Measurements from ENCODE around the gene COBL. TPM values are rescaled to one million over a fixed set of nuclear protein-coding genes. Genes with fewer than 3 reads are reported as not detected.

COBL gene
- total RNA-seq, 2 donors from 2014 or later: 36.5 to 46.6 TPM

- WGBS: 71% methylated on average over 3 of the region's 3 CpGs
- H3K27me3 ChIP-seq (replicated peaks; ENCODE audit: insufficient read depth): no peaks in the 10 kb centered on the region
- TF ChIP-seq CTCF (IDR thresholded peaks at IDR 0.05): no peak
- no peak for TF ChIP-seq POLR2A (IDR thresholded peaks at IDR 0.05)
- no peak for TF ChIP-seq POLR2AphosphoS5 (IDR thresholded peaks at IDR 0.05)
- no peak overlapping the region for H3K4me3 ChIP-seq
- H3K36me3 ChIP-seq: no peaks in the 10 kb centered on the region
- intact Hi-C loops (cut with DNase I): no loop called here
- DNase-seq (ENCODE audit: low spot score): no peak
- no peaks in the 10 kb centered on the region for H3K9me3 ChIP-seq
- no peak overlapping the region for H3K27ac ChIP-seq
- H3K4me1 ChIP-seq (replicated peaks): no peaks in the 10 kb centered on the region
These were observed 238.6 kb downstream of the COBL start for GRCh38 chr7:51077987-51078370.

- WGBS: 88% methylated on average over 3 of the region's 3 CpGs
- intact Hi-C loops (cut with DNase I): no loop called here
- no peaks in the 10 kb centered on the region for H3K36me3 ChIP-seq
- H3K4me1 ChIP-seq (replicated peaks): no peaks in the 10 kb centered on the region
- H3K27me3 ChIP-seq (replicated peaks; ENCODE audit: insufficient read depth): no peaks in the 10 kb centered on the region
- H3K4me3 ChIP-seq: no peak overlapping the region
- H3K9me3 ChIP-seq: no peaks in the 10 kb centered on the region
- TF ChIP-seq POLR2A (IDR thresholded peaks at IDR 0.05) (no peak), POLR2AphosphoS5 (IDR thresholded peaks at IDR 0.05) (no peak), CTCF (IDR thresholded peaks at IDR 0.05) (no peak)
- DNase-seq (ENCODE audit: low spot score): no peak
- H3K27ac ChIP-seq: no peak overlapping the region
These were observed 239.2 kb downstream of the COBL start for GRCh38 chr7:51077316-51077986.

- intact Hi-C loops (cut with DNase I): no loop called here
- Histone ChIP-seq H3K27me3 (replicated peaks; ENCODE audit: insufficient read depth) (no peaks in the 10 kb centered on the region), H3K27ac (no peak overlapping the region), H3K4me3 (no peak overlapping the region), H3K36me3 (no peaks in the 10 kb centered on the region), H3K4me1 (replicated peaks) (no peaks in the 10 kb centered on the region), H3K9me3 (no peaks in the 10 kb centered on the region)
- no peak for TF ChIP-seq POLR2AphosphoS5 (IDR thresholded peaks at IDR 0.05)
- TF ChIP-seq CTCF (IDR thresholded peaks at IDR 0.05): no peak
- no peak for TF ChIP-seq POLR2A (IDR thresholded peaks at IDR 0.05)
- no peak for DNase-seq (ENCODE audit: low spot score)
- 80% methylated on average over 11 of the region's 11 CpGs for WGBS
These were observed 240.7 kb downstream of the COBL start for GRCh38 chr7:51075681-51076580.

GRCh38 chr7:51073171-51073570, 243.4 kb downstream of the COBL start:
- intact Hi-C loops (cut with DNase I): no loop called here
- no peak for DNase-seq (ENCODE audit: low spot score)
- no peaks in the 10 kb centered on the region for H3K9me3 ChIP-seq
- H3K4me3 ChIP-seq: no peak overlapping the region
- H3K36me3 ChIP-seq: no peaks in the 10 kb centered on the region
- H3K27ac ChIP-seq: no peak overlapping the region
- peaks cover 6% of the 10 kb centered on the region for H3K4me1 ChIP-seq (replicated peaks)
- H3K27me3 ChIP-seq (replicated peaks; ENCODE audit: insufficient read depth): no peaks in the 10 kb centered on the region
- 83% methylated on average over 8 of the region's 8 CpGs for WGBS
- TF ChIP-seq CTCF (IDR thresholded peaks at IDR 0.05) (no peak), POLR2A (IDR thresholded peaks at IDR 0.05) (no peak), POLR2AphosphoS5 (IDR thresholded peaks at IDR 0.05) (no peak)

Measured in prostate gland (tissue), 2 donors.